ELR (cell line): Measurements from ENCODE around the gene KLHDC3.
"Not testable (repeated sequence)": the region's sequence is repeated elsewhere in the genome, so short reads cannot be mapped to it uniquely, and the experiment has no call there.

Experiments used
- DNase-seq: peaks from one replicate; pipeline ENCODE4 v3.0.0-alpha.2; 2015; ENCODE audit warnings: low read depth

Gene KLHDC3

GRCh38 chr6:43029120-43029519 lies 15.1 kb downstream of the KLHDC3 start:
- no peak for DNase-seq

- DNase-seq, result no peak
These were observed 18.3 kb downstream of the KLHDC3 start for GRCh38 chr6:43032326-43032725.

DNA sequence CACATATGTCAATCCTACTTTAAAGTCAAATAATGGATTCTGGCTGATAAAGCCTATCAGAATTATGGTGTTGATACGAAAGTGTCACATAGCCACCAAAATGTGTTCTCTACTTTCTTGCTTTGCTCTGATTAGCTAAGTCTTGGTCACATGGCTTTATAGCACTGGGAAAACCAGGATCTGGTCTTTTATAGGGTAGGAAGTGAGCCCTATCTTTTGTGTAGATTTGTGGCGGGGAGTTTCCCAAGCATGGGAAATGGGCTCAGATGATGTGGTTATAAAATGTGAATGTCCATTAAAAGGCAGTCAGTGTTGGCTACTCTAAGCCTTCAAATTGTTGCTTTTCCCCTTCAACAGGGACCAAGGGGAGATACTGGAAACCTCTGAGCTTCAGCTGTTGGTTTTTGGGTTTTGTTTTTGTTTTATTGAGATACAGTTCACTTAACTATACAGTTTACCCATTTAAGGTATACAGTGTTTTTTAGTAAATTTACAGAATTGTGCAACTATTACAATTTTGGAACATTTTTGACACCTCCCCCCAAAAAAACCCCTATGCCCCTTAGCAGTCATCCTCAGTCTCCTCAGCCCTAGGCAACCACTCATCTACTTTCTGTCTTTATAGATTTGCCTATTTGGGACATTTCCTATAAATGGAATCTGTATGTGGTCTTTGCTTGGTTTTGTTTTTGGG lies 19.6 kb downstream of the KLHDC3 start:
- no peak for DNase-seq

- DNase-seq, result no peak
These were observed 20.1 kb downstream of the KLHDC3 start for GRCh38 chr6:43034190-43034525.

DNA sequence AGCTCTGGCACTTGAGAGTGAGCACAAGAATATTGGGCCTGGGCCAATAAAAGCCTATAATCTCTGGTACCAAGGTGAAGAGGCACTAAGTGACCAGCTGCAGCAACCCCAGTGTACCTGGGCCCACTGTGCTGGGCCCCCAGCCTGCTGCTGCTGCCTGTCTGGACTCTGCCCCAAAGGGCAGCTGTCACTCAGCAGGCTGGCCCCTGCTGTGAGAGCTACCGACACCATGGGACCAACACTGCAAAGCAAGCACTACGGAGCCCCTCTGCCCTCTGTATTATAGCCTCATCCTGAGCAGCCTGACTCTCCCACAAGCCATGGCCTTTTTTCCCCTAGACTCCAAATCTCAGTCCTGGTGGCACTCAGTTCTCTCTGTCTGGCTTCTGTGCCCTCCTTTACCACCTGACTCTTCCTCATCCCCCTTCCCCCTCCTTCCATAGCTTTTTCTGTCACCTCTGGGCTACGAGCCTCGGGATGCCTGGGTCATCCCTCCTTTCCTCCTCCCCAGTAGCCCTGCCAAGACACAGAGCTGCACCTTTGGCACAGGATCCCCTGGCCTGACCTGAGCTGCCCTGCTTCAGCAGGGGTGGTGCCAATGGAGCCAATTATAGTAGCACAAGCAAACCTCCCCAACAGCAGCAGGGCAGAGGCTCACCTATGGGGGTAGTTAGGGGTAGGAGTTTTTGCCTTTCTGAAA lies 21.6 kb downstream of the KLHDC3 start:
- no peak for DNase-seq

DNA sequence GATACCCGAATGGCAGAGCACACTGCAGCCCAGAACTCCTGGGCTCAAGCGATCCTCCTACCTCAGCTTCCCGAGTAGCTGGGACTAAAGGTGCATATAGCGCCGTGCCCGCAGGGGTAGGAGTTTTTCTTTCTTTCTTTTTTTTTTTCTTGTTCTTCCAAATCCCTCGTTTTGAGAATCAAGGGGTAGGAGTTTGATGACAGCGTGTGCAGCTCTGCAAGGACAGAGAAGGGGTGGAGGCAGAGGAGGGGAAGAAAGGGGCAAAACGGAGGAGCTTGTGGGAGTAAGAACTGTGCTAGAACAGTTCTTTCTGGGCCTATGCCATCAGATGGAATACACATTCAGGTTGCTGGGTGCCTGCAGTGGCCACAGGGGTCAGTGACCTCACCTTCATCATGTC lies 22.7 kb downstream of the KLHDC3 start:
- no peak for DNase-seq

GRCh38 chr6:43037197-43037596 lies 23.1 kb downstream of the KLHDC3 start:
- DNase-seq, result no peak

DNA sequence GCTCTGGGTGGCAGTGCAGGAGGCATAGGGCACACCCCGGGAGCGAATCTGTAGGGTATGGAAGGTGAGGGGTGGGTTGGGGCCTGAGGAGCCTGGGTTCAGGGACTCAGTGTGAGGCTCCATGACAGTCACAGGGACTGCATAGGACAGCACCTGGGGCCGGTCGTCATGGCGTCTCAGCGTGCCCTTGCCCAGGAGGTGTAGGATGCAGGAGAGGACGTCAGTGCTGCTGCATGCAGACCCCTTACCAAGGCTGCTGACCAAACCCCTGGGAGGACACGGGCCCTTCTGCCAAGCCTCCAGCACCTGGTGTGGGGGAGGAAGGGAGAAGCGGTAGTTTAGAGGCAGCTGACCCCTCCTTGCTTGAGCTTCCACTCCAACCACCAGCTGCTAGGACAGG lies 23.7 kb downstream of the KLHDC3 start:
- no peak for DNase-seq

DNA sequence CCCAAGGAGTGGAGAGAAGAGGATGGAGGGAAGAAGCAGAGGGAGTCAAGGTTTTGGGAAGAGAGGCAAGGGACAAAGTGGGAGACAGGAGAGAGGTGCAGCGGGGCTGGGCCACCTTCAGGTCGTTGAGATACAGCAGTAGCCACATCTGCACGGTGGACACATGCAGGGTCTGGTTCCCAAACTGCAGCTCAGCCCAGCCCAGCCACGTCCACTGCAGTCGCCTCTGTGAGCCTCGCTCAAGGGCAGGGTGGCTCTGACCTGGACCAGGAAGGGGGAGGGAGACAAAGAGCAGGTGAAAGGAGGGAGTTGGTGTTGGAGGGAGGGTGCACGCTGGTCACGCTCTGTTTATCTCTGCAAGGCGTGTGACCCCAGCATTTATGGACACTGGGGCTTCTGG lies 24.7 kb downstream of the KLHDC3 start:
- DNase-seq, result no peak

DNA sequence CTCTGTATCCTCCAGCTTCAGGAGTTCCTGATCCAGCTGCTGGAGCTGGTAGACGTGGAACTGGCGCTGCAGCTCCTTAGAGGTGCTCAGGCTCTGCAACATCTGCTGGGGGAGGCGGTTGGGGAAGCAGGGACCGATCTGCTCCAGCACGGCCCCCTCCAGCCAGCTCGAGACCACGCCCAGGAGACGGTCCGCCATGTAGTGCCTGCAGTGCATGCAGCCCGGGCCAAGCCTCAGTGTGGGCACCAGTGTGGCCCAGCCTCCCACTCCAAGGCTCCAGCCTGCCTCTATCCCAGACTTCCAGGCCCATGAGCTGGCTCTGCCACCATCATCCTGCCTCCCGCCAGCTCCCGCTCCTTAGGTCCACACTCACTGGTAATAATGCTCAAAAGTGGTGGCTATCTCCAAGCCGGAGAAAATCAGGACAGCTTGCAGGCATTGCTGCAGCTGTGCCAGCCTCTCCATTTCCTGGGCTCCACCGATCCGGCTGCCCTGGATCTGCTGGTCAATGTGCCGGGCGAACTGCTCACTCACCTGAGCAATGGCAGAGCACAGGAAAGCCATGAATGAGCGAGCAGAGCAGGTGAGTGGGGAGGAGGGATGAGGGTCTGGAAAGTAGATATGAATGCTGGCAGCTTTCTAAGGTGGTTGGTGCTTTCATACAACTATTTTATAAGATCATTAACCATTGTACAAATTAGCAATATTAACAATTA lies 26.7 kb downstream of the KLHDC3 start:
- DNase-seq, result no peak

DNA sequence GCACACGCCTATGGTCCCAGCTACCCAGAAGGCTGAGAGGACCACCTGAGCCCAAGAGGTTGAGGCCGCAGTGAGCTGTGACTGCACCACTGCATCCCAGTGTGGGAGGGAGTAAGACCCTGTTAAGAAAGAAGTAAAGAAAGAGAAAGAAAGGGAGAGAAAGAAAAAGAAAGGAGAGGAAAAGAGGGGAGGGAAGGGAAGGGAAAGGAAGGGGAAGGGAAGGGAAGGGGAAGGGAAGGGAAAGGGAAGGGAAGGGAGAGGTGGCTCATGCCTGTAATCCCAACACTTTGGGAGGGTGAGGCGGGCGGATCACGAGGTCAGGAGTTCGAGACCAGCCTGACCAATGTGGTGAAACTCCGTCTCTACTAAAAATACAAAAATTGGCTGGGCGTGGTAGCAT lies 27.4 kb downstream of the KLHDC3 start:
- DNase-seq, result not testable (repeated sequence)

DNA sequence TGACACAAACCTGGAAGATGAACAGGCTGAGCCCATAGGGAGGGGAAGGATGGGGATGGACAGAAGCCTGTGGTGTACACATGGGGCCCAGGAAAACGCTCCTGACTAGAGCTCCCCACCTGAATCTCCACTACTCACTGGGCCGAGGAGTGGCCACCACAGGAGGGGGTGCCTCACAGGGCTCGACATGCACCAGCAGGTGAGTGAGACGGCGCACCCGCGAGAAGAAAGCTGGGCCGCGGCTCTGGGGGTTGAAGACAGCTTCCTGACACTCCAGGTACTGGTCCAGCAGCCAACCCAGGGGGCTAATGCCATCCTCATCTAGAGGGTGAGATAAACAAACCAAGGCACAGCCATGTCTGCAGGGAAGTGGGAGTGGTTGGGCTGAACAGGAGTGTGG lies 29.3 kb downstream of the KLHDC3 start:
- no peak for DNase-seq

GRCh38 chr6:43045371-43045930 lies 31.4 kb downstream of the KLHDC3 start:
- DNase-seq, result no peak

- no peak for DNase-seq
These were observed 33.9 kb downstream of the KLHDC3 start for GRCh38 chr6:43047998-43048397.

- DNase-seq, result no peak
These were observed 36.9 kb downstream of the KLHDC3 start for GRCh38 chr6:43050981-43051380.

DNA sequence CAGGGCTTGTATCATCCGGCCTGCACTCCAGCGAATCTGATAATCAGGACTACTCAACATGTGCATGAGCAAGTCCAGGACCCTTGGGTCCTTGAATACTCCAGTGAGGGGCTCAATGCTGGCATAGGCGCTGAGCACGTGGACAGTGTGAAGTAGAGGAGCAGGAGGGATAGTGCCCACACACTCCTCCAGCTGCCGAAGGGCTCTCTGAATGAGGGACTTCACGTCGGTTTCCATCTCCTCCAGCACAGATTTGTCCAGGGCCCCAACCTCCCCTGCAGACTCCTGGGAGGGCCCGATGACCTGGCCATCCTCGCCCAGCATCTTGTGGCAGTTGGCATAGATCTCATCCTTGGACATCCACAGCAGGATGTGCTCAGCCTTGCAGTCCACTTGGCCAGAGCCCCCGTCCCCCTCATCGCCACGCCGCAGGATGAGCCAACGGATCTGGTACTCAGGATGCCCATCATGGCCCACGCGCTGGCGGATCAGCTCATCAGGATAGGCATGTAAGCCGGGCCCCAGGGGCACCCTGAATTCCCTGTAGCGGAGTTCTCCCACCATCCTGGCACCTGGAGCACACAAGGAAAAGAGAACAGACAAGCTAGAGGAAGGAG lies 38.3 kb downstream of the KLHDC3 start:
- no peak for DNase-seq

DNA sequence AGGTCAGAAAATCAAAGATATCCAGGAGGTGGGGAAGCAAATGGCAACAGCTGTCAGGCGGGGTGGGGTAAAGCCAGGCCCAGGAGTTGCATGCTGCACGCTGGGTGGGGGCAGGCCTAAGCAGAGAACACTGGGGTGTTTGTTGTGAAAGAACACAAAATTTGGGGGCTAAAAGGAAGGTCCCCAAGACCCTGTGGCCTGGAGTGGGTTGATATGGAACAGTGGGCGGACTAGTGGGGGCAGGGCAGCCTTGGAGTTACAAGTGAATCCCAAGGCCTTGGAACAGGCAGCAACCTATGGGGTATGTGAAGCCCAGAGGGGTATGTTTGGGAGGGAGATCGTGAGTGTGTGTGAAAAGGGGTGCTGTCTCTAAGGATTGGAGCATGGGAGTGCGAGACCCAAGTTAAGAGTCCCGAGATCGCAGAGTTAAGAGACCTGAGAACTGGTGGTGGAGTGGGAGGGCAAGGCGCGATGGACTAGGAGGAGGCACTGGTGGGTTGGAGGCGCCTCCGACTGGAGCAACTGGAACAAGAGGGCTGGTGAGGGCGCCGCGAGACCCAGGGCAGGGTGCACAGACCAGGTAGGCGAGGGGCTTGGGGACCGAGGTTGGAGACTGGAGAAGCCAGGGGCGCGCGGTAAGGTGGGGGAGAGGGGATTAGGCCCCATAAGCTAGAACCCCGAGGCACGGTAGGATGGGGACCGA lies 38.9 kb downstream of the KLHDC3 start:
- peak; percentile 49 for DNase-seq

DNA sequence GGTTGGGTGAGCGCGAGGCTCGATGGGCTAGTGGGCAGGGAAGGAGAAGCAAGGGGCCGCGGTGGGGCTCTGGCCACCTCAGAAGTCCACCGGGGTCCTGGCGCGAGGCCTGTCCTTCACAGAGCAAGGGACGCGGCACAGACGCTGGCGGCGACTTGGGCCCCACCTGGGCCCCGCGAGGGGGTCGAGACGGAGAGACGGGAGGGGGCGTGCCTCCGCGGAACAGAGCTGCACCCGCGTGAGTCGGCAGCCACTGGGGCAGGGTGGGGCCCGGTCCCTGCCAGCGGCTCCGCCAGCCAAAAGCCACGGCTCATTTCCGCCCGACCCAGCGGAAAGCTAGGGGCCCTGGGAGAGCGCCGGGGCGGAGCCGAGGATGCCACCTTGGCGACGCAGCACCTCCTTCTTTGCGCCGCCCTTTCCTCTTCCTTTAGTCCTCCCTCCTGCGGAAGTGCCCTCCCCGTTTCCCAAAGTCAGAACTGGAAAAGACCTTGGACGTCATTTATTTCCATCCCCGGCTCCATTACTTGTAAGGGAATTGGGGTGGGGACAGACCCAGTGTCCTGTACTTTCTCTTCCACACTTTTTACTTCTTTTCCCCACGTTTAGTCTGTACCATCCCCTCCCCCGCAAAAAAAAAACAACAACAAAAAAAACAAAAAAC lies 39.6 kb downstream of the KLHDC3 start, which contains the start of gene CUL7:
TSS of gene CUL7 (minus strand) at position 307 of the 661 bp plus-strand sequence. CDS start 1,063 bp downstream, outside the sequence.
- DNase-seq, result peak; percentile 98

GRCh38 chr6:43054206-43054943 lies 40.3 kb downstream of the KLHDC3 start:
- no peak for DNase-seq

DNA sequence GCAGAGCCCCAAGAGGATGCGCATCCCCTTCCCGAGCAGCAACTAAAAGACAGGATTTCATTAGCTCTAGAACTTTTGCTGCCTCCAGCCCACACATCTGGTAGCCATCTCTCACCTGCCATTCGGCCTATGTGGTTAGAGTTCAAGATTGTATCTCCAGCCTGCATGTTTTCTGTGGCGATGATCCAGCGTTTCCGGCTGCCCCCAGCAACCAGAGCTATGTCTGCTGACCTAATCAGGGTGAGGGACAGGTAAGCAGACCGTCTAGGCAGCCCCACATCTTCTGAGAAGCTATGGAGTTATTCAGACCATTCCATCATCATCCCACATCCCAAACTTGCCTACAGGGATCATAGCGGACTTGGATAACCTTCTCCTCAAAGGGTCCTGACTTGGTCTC lies 41.9 kb downstream of the KLHDC3 start:
- DNase-seq, result no peak

- peak; percentile 51 for DNase-seq
These were observed 44.5 kb downstream of the KLHDC3 start for GRCh38 chr6:43058531-43058930.
